Panc1 (cell line): ENCODE data around the gene HSBP1. TPM values are rescaled to one million over a fixed set of nuclear protein-coding genes. Genes with fewer than 3 reads are reported as not detected.

Source experiments
- ATAC-seq: fragments of 200-7000 bp; cut with Tn5 transposase; 2 replicates; pipeline ENCODE4 v1.9.1; 2020; ENCODE audit warnings: mild to moderate bottlenecking, moderate library complexity
- BruUV-seq: library from RNA; stranded (reverse); fragments of 400-500 nt; replicated peaks from 2 replicates; lab custom pipeline; 2021; lab: Mats Ljungman, UMichigan
- CTCF ChIA-PET: fragments of 300-600 bp; sonication (Branson Sonifier 250); formaldehyde crosslinking; loops from one replicate; lab custom pipeline; 2022; ENCODE audit warnings: antibody characterized with exemption; lab: Charles Lee
- POLR2A ChIA-PET: fragments of 300-600 bp; sonication (Branson Sonifier 250); formaldehyde crosslinking; loops from one replicate; lab custom pipeline; 2022; ENCODE audit warnings: antibody characterized with exemption; lab: Charles Lee
- DNase-seq: peaks from one replicate; pipeline ENCODE4 v3.0.0-alpha.2; 2010; ENCODE audit warnings: low read depth, low spot score
- H3K27ac ChIP-seq: 2 replicates; pipeline ENCODE4 v1.5.1; 2011; ENCODE audit warnings: mild to moderate bottlenecking, low read length, inconsistent platforms
- H3K27me3 ChIP-seq: fragments of 200-500 bp; sonication (Bioruptor generic); 2 replicates; pipeline ENCODE4 v1.6.0; 2014; ENCODE audit warnings: low read length, inconsistent platforms; ENCODE audit not compliant: control insufficient read depth, insufficient read depth
- H3K36me3 ChIP-seq: fragments of 200-500 bp; sonication (Bioruptor generic); 2 replicates; pipeline ENCODE4 v1.5.1; 2014; ENCODE audit warnings: inconsistent platforms, mild to moderate bottlenecking, low read length, moderate library complexity; ENCODE audit not compliant: control insufficient read depth, insufficient read depth
- H3K4me1 ChIP-seq: 2 replicates; pipeline ENCODE4 v1.5.1; 2011; ENCODE audit warnings: inconsistent platforms, mild to moderate bottlenecking, low read length, moderate library complexity; ENCODE audit not compliant: control insufficient read depth, insufficient read depth
- H3K4me3 ChIP-seq, 2 experiments: 2 replicates each; pipeline ENCODE4 v1.5.1; 2011 to 2012; ENCODE audit warnings: low read depth in 2 of 2, low read length in 2 of 2, mild to moderate bottlenecking in 2 of 2, inconsistent platforms in 1 of 2, moderate library complexity in 1 of 2
- H3K9me3 ChIP-seq: fragments of 200-500 bp; sonication (Bioruptor generic); 2 replicates; pipeline ENCODE4 v1.5.1; 2014; ENCODE audit warnings: low read depth, mild to moderate bottlenecking, inconsistent platforms, low read length, moderate library complexity; ENCODE audit not compliant: control insufficient read depth, insufficient read depth
- POLR2AphosphoS5 ChIP-seq: IDR thresholded peaks from 2 replicates; pipeline ENCODE4 v1.6.1; 2012; ENCODE audit warnings: mild to moderate bottlenecking, low read depth, low read length, moderate library complexity
- SIN3A ChIP-seq: IDR thresholded peaks from 2 replicates; pipeline ENCODE4 v1.6.1; 2012; ENCODE audit warnings: low read depth, mild to moderate bottlenecking, low read length, moderate library complexity, borderline replicate concordance; ENCODE audit not compliant: insufficient read depth
- TCF7L2 ChIP-seq: IDR thresholded peaks from 2 replicates; pipeline ENCODE4 v1.6.1; 2011; ENCODE audit warnings: mild to moderate bottlenecking, low read depth, low read length, inconsistent platforms
- in situ Hi-C: cut with HindIII; loops from 2 replicates; pipeline ENCODE4 v1.10.0; 2016; ENCODE audit warnings: low sequenced_read_pairs, low pct_unique_long_range_greater_than_20kb
- intact Hi-C: fragments of 100-400 bp; cut with micrococcal nuclease; formaldehyde crosslinking; loops from one replicate; pipeline ENCODE4 v1.10.0; 2022; ENCODE audit not compliant: unreplicated experiment
- total RNA-seq: library from RNA; stranded (reverse); gene quantifications from one replicate; pipeline ENCODE4 v1.2.1, GENCODE V29; 2021; ENCODE audit not compliant: unreplicated experiment
- TF ChIP-seq, protein P1 (sequence below), 2 experiments: IDR thresholded peaks; 2 replicates each; pipeline ENCODE4 v1.6.1; 2011 to 2012; ENCODE audit warnings: low read depth in 2 of 2, control low read depth in 1 of 2, low read length in 1 of 2, mild to moderate bottlenecking in 1 of 2, moderate library complexity in 1 of 2; ENCODE audit not compliant: insufficient read depth in 1 of 2
- TF ChIP-seq, protein P2 (sequence below): fragments of 450-650 bp; IDR thresholded peaks from 2 replicates; pipeline ENCODE4 v1.5.1; 2017; ENCODE audit warnings: mild to moderate bottlenecking

Gene HSBP1
- total RNA-seq, 1 experiment from 2014 or later = 117 TPM

DNA sequence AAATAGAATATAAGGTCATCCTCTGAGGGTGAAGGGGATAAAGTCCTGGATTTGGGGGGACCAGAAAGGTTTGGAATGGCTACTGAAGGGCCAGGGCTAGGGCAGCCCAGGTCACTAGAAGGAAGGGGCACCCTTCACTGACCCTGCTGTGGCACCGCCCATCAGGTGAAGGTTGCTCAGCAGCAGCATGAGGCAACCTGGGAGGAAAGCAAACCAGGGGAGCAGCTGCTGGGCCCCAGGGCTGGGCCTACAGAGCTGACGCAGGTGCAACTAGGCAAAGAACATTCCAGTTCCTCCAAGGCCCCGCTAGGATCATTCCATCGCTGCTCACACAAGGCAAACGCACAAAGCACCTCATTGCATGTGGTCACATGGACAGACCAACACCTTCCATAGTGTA, 3.4 kb upstream of the HSBP1 start:
- BruUV-seq = no TSS peak
- in situ Hi-C loops (no loop called here), intact Hi-C loops (no loop called here)
- no peak for ATAC-seq
- Histone ChIP-seq H3K4me1 (peaks cover 4% of the 10 kb centered on the region; the same call in 1 of the 2 replicates), H3K4me3 (no peak overlapping the region), H3K36me3 (peaks cover 7% of the 10 kb centered on the region; the same call in 1 of the 2 replicates), H3K27ac (no peak overlapping the region), H3K9me3 (no peaks in the 10 kb centered on the region), H3K27me3 (no peaks in the 10 kb centered on the region)
- DNase-seq = no peak
- POLR2A ChIA-PET = no interaction called here
- CTCF ChIA-PET = no interaction called here
- no peak for TF ChIP-seq TCF7L2
- TF ChIP-seq POLR2AphosphoS5 = no peak
- no peak for TF ChIP-seq SIN3A
- TF ChIP-seq, protein P1, sequence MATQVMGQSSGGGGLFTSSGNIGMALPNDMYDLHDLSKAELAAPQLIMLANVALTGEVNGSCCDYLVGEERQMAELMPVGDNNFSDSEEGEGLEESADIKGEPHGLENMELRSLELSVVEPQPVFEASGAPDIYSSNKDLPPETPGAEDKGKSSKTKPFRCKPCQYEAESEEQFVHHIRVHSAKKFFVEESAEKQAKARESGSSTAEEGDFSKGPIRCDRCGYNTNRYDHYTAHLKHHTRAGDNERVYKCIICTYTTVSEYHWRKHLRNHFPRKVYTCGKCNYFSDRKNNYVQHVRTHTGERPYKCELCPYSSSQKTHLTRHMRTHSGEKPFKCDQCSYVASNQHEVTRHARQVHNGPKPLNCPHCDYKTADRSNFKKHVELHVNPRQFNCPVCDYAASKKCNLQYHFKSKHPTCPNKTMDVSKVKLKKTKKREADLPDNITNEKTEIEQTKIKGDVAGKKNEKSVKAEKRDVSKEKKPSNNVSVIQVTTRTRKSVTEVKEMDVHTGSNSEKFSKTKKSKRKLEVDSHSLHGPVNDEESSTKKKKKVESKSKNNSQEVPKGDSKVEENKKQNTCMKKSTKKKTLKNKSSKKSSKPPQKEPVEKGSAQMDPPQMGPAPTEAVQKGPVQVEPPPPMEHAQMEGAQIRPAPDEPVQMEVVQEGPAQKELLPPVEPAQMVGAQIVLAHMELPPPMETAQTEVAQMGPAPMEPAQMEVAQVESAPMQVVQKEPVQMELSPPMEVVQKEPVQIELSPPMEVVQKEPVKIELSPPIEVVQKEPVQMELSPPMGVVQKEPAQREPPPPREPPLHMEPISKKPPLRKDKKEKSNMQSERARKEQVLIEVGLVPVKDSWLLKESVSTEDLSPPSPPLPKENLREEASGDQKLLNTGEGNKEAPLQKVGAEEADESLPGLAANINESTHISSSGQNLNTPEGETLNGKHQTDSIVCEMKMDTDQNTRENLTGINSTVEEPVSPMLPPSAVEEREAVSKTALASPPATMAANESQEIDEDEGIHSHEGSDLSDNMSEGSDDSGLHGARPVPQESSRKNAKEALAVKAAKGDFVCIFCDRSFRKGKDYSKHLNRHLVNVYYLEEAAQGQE (IDR thresholded peaks at IDR 0.05; ENCODE audit: insufficient read depth in 1 of 2, low read depth in 2 of 2, low read length in 1 of 2) = no peak
- TF ChIP-seq, protein P2, sequence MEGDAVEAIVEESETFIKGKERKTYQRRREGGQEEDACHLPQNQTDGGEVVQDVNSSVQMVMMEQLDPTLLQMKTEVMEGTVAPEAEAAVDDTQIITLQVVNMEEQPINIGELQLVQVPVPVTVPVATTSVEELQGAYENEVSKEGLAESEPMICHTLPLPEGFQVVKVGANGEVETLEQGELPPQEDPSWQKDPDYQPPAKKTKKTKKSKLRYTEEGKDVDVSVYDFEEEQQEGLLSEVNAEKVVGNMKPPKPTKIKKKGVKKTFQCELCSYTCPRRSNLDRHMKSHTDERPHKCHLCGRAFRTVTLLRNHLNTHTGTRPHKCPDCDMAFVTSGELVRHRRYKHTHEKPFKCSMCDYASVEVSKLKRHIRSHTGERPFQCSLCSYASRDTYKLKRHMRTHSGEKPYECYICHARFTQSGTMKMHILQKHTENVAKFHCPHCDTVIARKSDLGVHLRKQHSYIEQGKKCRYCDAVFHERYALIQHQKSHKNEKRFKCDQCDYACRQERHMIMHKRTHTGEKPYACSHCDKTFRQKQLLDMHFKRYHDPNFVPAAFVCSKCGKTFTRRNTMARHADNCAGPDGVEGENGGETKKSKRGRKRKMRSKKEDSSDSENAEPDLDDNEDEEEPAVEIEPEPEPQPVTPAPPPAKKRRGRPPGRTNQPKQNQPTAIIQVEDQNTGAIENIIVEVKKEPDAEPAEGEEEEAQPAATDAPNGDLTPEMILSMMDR = no peak

DNA sequence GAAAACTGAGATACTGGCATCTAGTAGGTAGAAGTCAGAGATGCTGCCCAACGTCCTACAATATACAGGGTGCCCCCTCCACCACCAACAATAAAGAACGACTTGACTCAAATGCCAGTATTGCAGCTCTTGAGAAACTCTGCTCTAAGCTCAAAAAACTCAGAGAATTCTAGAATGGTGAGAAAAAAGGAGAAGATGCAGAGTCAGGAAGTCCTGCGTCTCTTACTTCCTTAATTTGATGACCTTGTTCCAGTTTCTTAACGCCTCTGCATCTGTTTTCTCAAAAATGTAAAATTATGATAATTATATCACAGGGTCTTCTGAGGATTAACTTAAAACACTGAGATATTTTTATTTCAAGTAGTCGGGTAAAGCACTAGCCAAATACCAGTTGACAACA, 1.7 kb upstream of the HSBP1 start:
- no peak overlapping the region for H3K4me3 ChIP-seq
- ATAC-seq (no peak), DNase-seq (no peak)
- no TSS peak for BruUV-seq
- H3K36me3 ChIP-seq = peaks cover 10% of the 10 kb centered on the region
- intact Hi-C loops = no loop called here
- in situ Hi-C loops = no loop called here
- peaks cover 4% of the 10 kb centered on the region; the same call in 1 of the 2 replicates for H3K4me1 ChIP-seq
- ChIA-PET POLR2A (no interaction called here), CTCF (no interaction called here)
- TF ChIP-seq POLR2AphosphoS5 = no peak
- TF ChIP-seq, protein P2 = no peak
- H3K27ac ChIP-seq = no peak overlapping the region
- no peaks in the 10 kb centered on the region for H3K27me3 ChIP-seq
- no peaks in the 10 kb centered on the region for H3K9me3 ChIP-seq

DNA sequence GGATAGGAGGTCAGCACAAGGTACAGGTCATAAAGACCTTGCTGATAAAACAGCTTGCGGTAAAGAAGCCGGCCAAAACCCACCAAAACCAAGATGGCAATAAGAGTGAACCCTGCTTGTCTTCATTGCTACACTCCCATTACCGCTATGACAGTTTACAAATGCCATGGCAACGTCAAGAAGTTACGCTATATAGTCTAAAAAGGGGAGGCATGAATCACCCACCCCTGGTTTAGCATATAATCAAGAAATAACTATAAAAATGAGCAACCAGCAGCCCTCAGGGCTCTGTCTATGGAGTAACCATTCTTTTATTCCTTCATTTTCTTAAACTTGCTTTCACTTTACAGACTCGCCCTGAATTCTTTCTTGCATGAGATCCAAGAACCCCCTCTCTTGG, 1.0 kb upstream of the HSBP1 start:
- TF ChIP-seq, protein P2 = no peak
- TF ChIP-seq TCF7L2 (no peak), POLR2AphosphoS5 (no peak), SIN3A (no peak)
- TF ChIP-seq, protein P1 (IDR thresholded peaks at IDR 0.05; ENCODE audit: insufficient read depth in 1 of 2, low read depth in 2 of 2, low read length in 1 of 2) = no peak
- BruUV-seq = no TSS peak
- POLR2A ChIA-PET = interaction anchor here (0.6 kb wide), 1 partner anchor 12 kb away, joined by 3 read pairs; no protein-coding TSS in a partner anchor
- intact Hi-C loops (no loop called here), in situ Hi-C loops (no loop called here)
- H3K27ac ChIP-seq = no peak overlapping the region
- peaks cover 4% of the 10 kb centered on the region; the same call in 1 of the 2 replicates for H3K4me1 ChIP-seq
- H3K27me3 ChIP-seq = no peaks in the 10 kb centered on the region
- CTCF ChIA-PET = no interaction called here
- H3K4me3 ChIP-seq = no peak overlapping the region
- no peak for DNase-seq
- H3K36me3 ChIP-seq = peaks cover 15% of the 10 kb centered on the region
- no peaks in the 10 kb centered on the region for H3K9me3 ChIP-seq
- no peak for ATAC-seq
